Stimulated activated CD8-positive, alpha-beta memory T cell treated with anti-CD3 and anti-CD28 coated beads, Interleukin-7, amount 100 ng/mL, for 24 hours (primary cell): ENCODE data around the gene PITRM1.
"Not testable (repeated sequence)": the region's sequence is repeated elsewhere in the genome, so short reads cannot be mapped to it uniquely, and the experiment has no call there.

Experiments used
- DNase-seq: peaks from one replicate; pipeline ENCODE4 v3.0.0-alpha.2; 2020; ENCODE audit warnings: low read depth

Gene PITRM1

GRCh38 chr10:3122034-3122433, 50.5 kb downstream of the PITRM1 start:
- no peak for DNase-seq

DNA sequence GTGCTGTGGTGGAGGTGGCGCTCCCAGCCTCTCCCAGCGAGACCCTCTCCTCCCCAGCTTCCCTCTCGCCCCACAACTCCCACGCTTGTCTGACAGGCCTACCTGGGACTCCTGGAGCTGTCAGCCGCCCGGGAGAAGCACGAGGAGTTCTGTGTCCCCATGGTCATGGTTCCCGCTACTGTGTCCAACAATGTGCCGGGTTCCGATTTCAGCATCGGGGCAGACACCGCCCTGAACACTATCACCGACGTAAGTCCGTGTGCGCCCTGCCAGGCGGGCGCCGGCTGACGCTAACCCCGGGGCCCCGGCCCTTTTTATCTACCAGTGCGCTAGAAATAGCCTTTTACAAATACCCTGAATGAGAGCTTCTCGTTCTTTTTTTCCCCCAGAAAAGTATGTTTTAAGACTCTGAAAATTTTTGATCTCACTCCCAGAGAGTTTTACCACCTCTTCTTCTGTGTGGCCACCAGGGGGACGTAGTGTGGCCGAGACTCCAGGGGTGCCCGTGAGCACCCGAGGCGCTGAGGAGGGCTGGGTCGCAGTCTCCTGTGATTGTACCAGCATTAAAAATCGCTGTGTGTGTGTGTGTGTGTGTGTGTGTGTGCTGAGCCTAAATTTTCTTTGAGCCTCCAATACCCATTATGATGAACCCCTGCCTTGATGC, 52.7 kb downstream of the PITRM1 start:
- no peak for DNase-seq

- DNase-seq, result no peak
These were observed 53.9 kb downstream of the PITRM1 start for GRCh38 chr10:3118641-3119091.

GRCh38 chr10:3117486-3117885, 55.1 kb downstream of the PITRM1 start:
- DNase-seq, result no peak

GRCh38 chr10:3116508-3117100, 56.0 kb downstream of the PITRM1 start:
- no peak for DNase-seq

- no peak for DNase-seq
These were observed 56.9 kb downstream of the PITRM1 start for GRCh38 chr10:3115685-3116084.

DNA sequence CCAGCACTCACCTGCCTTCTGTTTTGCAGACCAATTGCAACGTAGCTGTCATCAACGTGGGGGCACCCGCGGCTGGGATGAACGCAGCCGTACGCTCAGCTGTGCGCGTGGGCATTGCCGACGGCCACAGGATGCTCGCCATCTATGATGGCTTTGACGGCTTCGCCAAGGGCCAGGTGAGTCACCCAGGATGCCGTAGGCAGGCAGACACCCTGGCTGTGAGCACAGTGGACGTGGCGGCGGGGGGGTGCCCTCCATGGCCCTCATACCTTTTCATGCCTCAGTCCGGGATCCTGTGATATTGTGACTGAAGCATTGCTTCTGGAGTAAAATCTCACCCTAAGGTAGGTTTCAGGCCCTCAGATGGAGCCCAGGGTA, 59.2 kb downstream of the PITRM1 start:
- no peak for DNase-seq

- no peak for DNase-seq
These were observed 60.9 kb downstream of the PITRM1 start for GRCh38 chr10:3111621-3112163.

GRCh38 chr10:3110782-3111620, 61.6 kb downstream of the PITRM1 start:
- no peak for DNase-seq

GRCh38 chr10:3109633-3110032, 62.9 kb downstream of the PITRM1 start:
- no peak for DNase-seq

DNA sequence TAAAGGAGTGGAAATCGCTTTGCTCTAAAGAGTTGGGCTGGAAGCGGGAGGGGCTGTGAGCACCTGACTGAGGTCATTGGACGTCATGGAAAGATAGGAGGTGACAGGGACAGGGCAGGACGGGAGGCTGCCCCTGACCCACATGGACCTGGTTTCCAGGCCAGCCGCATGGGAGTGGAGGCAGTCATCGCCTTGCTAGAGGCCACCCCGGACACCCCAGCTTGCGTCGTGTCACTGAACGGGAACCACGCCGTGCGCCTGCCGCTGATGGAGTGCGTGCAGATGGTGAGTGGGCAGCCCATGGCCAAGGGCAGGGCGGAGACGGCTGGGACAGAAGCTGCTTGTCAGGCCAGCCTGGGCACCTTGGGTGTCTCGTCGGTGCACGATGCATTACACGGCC, 63.4 kb downstream of the PITRM1 start:
- DNase-seq, result no peak

DNA sequence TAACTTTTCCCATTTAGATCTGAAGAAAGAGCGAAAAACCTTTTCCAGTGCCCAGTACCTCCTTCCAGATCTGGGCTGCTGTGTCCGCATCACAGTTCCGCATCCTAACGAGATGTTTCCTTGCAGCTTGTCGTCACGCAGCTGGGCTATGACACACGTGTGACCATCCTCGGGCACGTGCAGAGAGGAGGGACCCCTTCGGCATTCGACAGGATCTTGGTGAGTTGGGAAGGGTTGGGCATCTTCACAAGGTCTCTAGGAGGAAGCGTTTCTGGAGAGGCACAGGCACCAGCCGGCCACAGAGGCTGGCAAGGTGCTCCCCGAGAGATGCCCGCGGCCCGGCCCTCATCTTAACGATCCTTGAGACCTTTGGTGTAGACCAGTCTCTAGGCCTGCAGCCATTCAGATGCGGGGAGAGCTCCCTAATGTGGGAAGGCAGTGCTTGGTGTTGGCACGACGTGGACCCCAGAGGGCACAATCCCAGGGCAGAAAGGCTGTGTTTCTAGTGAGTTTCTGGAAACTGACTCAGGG, 63.9 kb downstream of the PITRM1 start:
- DNase-seq, result no peak

DNA sequence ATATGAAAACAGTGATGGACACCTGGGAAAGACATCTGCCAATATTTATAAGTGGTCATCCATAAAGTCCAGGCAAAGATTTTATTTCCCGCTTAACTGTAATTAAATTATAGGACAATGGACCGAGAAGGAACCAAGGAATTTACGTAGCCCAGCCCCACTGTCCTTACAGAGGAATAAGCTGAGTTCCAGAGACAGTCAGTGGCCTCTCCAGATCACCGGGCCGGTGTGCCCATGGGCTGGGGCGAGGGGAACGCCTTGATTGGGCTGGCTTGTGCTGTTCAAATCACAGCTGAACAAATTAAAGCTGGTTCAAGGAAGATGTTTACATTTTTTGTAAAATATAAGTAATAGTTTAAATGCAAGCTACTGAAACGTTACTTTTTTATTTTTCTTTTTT, 64.5 kb downstream of the PITRM1 start:
- no peak for DNase-seq

GRCh38 chr10:3107426-3107961, 65.1 kb downstream of the PITRM1 start:
- no peak for DNase-seq

GRCh38 chr10:3106928-3107425, 65.6 kb downstream of the PITRM1 start:
- DNase-seq, result no peak

DNA sequence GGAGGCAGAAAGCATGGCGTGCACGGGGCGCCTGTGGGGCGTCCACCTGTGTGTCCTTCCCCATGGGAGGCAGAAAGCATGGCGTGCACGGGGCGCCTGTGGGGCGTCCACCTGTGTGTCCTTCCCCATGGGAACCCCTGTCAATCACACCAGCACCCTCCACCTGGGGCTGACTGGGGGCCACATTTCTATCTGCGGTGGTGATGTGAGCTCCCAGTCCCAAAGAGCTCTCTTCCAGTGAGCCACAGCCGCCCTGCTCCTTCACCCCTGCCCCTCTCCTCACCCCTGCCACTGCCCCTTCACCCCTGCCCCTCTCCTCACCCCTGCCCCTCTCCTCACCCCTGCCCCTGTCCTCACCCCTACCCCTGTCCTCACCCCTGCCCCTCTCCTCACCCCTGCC, 66.3 kb downstream of the PITRM1 start:
- DNase-seq, result not testable (repeated sequence)

GRCh38 chr10:3105905-3106304, 66.7 kb downstream of the PITRM1 start:
- DNase-seq, result no peak

- DNase-seq, result no peak
These were observed 67.4 kb downstream of the PITRM1 start for GRCh38 chr10:3105166-3105565.

GRCh38 chr10:3104251-3104918, 68.2 kb downstream of the PITRM1 start:
- no peak for DNase-seq

- DNase-seq, result no peak
These were observed 68.9 kb downstream of the PITRM1 start for GRCh38 chr10:3103646-3104045.

- no peak for DNase-seq
These were observed 69.7 kb downstream of the PITRM1 start for GRCh38 chr10:3102720-3103427.
